Mesothelial cell of epicardium (in vitro differentiated cells): ENCODE data around the gene SGTB. TPM values are rescaled to one million over a fixed set of nuclear protein-coding genes. Genes with fewer than 3 reads are reported as not detected.

Experiments used
- DNase-seq, 2 experiments: peaks; one replicate each; pipeline ENCODE4 v3.0.0; 2021; ENCODE audit warnings: low spot score in 2 of 2; ENCODE audit not compliant: unreplicated experiment in 2 of 2
- H3K27ac Mint-ChIP-seq: 2 replicates; pipeline ENCODE4 v1.8.0; 2021; ENCODE audit warnings: mixed read lengths
- H3K27me3 Mint-ChIP-seq: 2 replicates; pipeline ENCODE4 v1.8.0; 2021; ENCODE audit warnings: low read depth, mixed read lengths
- H3K36me3 Mint-ChIP-seq: 2 replicates; pipeline ENCODE4 v1.8.0; 2021; ENCODE audit warnings: mixed read lengths
- H3K4me1 Mint-ChIP-seq: 2 replicates; pipeline ENCODE4 v1.8.0; 2021; ENCODE audit warnings: mixed read lengths
- H3K4me3 Mint-ChIP-seq: 2 replicates; pipeline ENCODE4 v1.8.0; 2021; ENCODE audit warnings: mild to moderate bottlenecking, moderate library complexity, mixed read lengths
- H3K9me3 Mint-ChIP-seq: 2 replicates; pipeline ENCODE4 v1.8.0; 2021; ENCODE audit warnings: mixed read lengths
- total RNA-seq: library from RNA; stranded (reverse); gene quantifications from 3 replicates; pipeline ENCODE4 v1.2.1, GENCODE V29; 2021
- TF ChIP-seq, protein P1 (sequence below): fragments of 200-600 bp; sonication (generic); IDR thresholded peaks from one replicate; pipeline ENCODE4 v1.5.0; 2021; ENCODE audit warnings: antibody characterized with exemption; ENCODE audit not compliant: unreplicated experiment

SGTB gene, protein sequence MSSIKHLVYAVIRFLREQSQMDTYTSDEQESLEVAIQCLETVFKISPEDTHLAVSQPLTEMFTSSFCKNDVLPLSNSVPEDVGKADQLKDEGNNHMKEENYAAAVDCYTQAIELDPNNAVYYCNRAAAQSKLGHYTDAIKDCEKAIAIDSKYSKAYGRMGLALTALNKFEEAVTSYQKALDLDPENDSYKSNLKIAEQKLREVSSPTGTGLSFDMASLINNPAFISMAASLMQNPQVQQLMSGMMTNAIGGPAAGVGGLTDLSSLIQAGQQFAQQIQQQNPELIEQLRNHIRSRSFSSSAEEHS
- 6.4 to 9.4 TPM (median 8.6 TPM) in 3 replicates for total RNA-seq

DNA sequence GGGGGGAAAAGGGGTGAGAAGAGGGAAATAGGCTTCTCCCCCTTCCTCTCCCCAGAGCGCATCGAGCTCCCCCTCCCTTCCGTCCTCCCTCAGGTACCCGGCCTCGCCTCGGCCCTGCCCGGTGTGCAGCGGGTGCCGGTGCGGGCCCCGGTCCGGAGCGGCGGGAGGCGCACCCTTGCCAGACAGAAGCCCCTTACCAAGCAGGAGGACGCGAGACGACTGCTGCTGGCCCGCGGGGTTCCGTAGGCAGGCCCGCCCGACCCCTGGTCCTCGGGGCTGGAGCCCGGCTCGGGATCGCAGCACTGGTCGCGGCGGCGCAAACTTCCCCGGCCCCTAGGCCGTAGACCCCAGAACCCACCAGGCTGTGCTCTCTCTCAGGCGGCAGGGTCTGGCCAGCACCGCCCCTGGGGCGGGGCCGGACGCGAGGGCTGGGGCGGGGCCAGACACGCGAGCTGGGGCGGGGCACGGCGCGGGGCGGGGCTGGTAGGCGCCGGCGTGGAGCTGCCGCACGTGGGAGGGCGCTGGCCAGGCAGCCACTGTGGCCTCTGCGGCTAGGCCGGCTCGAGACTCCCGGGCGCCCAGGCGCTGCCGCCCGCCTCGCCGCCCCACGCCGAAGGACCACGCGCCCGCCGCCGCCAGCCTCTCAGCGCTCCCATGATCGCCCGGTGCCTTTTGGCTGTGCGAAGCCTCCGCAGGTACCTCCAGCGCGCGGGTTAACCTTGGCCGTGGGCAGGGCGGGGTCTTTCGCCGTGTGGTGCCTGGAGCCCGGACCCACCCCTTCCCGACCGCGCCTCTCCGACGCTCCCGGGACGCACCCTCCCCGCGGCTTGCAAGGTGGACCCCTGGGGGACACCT lies at the start of gene SGTB, which contains the start of gene NLN:
SGTB (minus strand) TSS at position 390 of the 855 bp plus-strand sequence. CDS start 1,302 bp downstream, outside the sequence.
NLN (plus strand) TSS at position 486 of the 855 bp plus-strand sequence; CDS start at position 655, 169 bp downstream.
- TF ChIP-seq, protein P1, sequence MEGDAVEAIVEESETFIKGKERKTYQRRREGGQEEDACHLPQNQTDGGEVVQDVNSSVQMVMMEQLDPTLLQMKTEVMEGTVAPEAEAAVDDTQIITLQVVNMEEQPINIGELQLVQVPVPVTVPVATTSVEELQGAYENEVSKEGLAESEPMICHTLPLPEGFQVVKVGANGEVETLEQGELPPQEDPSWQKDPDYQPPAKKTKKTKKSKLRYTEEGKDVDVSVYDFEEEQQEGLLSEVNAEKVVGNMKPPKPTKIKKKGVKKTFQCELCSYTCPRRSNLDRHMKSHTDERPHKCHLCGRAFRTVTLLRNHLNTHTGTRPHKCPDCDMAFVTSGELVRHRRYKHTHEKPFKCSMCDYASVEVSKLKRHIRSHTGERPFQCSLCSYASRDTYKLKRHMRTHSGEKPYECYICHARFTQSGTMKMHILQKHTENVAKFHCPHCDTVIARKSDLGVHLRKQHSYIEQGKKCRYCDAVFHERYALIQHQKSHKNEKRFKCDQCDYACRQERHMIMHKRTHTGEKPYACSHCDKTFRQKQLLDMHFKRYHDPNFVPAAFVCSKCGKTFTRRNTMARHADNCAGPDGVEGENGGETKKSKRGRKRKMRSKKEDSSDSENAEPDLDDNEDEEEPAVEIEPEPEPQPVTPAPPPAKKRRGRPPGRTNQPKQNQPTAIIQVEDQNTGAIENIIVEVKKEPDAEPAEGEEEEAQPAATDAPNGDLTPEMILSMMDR = no peak
- H3K9me3 Mint-ChIP-seq = no peaks in the 10 kb centered on the region
- H3K36me3 Mint-ChIP-seq = no peaks in the 10 kb centered on the region
- H3K27ac Mint-ChIP-seq = peak within 1 kb of the TSS; percentile 93
- DNase-seq = peak; percentile 76 to 89
- H3K4me1 Mint-ChIP-seq = peaks cover 20% of the 10 kb centered on the region
- no peaks in the 10 kb centered on the region for H3K27me3 Mint-ChIP-seq
- peak within 1 kb of the TSS; percentile 85 for H3K4me3 Mint-ChIP-seq

DNA sequence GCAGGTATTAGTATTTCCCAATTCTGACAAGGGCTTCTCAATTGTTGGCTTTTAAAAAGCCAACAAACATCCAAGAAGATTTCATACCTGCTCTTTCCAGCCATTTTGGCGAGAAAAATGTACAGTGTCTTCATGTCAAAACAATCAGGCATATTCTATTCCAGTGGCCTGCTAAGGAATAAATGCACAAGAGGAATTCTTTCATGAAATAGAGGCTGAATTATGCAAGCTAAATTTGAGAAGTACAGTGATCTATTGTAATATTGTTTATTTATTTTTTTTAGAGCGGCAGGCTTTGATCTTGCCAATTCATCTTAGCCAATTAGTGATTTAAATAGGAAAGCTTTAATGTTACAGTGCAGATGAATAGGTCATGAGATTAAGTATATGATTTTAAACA lies 49.4 kb upstream of the SGTB start:
- H3K4me3 Mint-ChIP-seq = no peak overlapping the region
- no peak for DNase-seq
- H3K4me1 Mint-ChIP-seq = peaks cover 3% of the 10 kb centered on the region
- no peak overlapping the region for H3K27ac Mint-ChIP-seq
- H3K9me3 Mint-ChIP-seq = peaks cover 7% of the 10 kb centered on the region
- TF ChIP-seq, protein P1 = no peak
- H3K27me3 Mint-ChIP-seq = no peaks in the 10 kb centered on the region
- H3K36me3 Mint-ChIP-seq = peaks cover 20% of the 10 kb centered on the region

DNA sequence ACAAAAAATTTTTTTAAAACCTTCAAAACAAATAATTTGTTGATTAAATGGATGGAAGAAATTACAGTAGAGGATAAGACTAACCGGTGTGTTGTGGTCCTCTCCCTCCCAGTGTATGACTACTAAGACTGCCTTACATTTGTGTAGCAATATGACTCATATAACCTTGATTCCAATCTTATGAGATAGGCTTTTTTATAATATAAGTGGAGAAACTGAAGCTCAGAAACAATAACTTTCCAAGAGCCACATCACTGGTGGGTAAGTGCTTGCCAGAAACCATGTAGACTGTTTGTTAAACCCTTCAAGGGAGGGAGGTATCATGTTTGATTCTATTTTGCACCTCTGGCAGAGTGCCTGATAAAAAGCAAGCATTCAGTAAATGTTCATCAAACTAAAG lies 47.6 kb upstream of the SGTB start:
- TF ChIP-seq, protein P1 = no peak
- peaks cover 7% of the 10 kb centered on the region for H3K9me3 Mint-ChIP-seq
- DNase-seq = no peak
- peaks cover 3% of the 10 kb centered on the region for H3K4me1 Mint-ChIP-seq
- no peak overlapping the region for H3K4me3 Mint-ChIP-seq
- no peaks in the 10 kb centered on the region for H3K27me3 Mint-ChIP-seq
- H3K36me3 Mint-ChIP-seq = peaks cover 25% of the 10 kb centered on the region
- no peak overlapping the region for H3K27ac Mint-ChIP-seq

DNA sequence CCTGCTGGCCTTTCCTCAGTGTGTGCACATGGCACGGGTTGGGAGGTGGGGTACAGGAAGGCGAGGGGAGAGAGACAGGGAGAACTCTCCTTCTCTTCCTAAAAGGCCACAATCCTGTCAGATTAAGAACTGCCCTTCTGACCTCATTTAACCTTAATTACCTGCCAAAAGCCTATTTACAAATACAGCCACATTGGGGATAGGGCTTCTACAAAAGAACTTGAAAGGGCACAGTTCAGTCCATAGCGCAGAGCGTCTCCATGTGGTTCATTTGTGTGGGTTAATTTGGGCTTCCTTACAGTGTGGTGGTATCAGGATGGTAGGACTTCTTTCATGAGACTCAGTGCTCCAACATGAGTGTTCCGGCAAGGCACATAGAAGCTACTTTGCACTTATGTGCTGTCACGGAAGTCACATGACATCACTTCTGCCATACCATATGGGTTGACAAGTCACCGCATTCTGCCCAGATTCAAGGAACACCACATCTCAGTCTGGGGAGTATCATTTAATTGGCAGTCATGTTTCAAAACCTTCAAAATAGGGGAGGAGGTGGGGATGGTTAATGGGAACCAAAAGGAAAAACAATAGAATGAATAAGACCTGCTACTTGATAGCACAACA lies 46.9 kb upstream of the SGTB start:
- TF ChIP-seq, protein P1 = no peak
- Mint-ChIP-seq H3K27me3 (no peaks in the 10 kb centered on the region), H3K4me1 (no peaks in the 10 kb centered on the region), H3K9me3 (peaks cover 7% of the 10 kb centered on the region), H3K27ac (no peak overlapping the region), H3K4me3 (no peak overlapping the region), H3K36me3 (peaks cover 25% of the 10 kb centered on the region)
- no peak for DNase-seq

DNA sequence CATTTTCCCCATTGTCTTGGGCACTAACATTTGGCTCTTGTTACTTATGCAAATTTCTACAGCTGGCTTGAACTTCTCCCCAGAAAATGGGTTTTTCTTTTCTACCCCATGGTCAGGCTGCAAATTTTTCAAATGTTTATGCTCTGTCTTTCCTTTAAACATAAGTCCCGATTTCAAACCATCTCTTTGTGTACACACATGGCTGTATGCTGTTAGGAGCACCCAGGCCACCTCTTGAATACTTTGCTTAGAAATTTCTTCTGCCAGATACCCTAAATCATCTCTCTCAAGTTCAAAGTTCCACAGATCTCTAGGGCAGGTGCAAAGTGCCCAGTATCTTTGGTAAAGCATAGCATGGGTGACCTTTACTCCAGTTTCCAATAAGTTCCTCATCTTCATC lies 45.7 kb upstream of the SGTB start:
- no peak overlapping the region for H3K4me3 Mint-ChIP-seq
- peaks cover 27% of the 10 kb centered on the region for H3K36me3 Mint-ChIP-seq
- H3K9me3 Mint-ChIP-seq = peaks cover 7% of the 10 kb centered on the region
- DNase-seq = no peak
- H3K27me3 Mint-ChIP-seq = no peaks in the 10 kb centered on the region
- H3K27ac Mint-ChIP-seq = no peak overlapping the region
- TF ChIP-seq, protein P1 = no peak
- H3K4me1 Mint-ChIP-seq = no peaks in the 10 kb centered on the region
